OCI-LY7 (cell line): ENCODE measurements around the gene SEMA7A. TPM values are rescaled to one million over a fixed set of nuclear protein-coding genes. Genes with fewer than 3 reads are reported as not detected.

Experiments
- BruUV-seq: library from RNA; stranded (reverse); fragments of 400-500 nt; replicated peaks from 2 replicates; lab custom pipeline; 2021; lab: Mats Ljungman, UMichigan
- CTCF ChIA-PET: fragments of 300-600 bp; sonication (Branson Sonifier 250); formaldehyde crosslinking; loops from one replicate; lab custom pipeline; 2022; ENCODE audit warnings: antibody characterized with exemption; ENCODE audit not compliant: unreplicated experiment; lab: Charles Lee
- POLR2A ChIA-PET: fragments of 300-600 bp; sonication (Branson Sonifier 250); formaldehyde crosslinking; loops from one replicate; lab custom pipeline; 2022; ENCODE audit warnings: antibody characterized with exemption; lab: Charles Lee
- DNase-seq: peaks from one replicate; pipeline ENCODE4 v3.0.0-alpha.2; 2015; ENCODE audit warnings: low spot score
- H2AFZ ChIP-seq: fragments of 200-600 bp; sonication (generic), shearing (Covaris generic); 2 replicates; pipeline ENCODE4 v1.6.1; 2014; ENCODE audit warnings: mild to moderate bottlenecking, antibody characterized with exemption, low read length, moderate library complexity
- H3K27ac ChIP-seq: fragments of 200-600 bp; sonication (generic); 2 replicates; pipeline ENCODE4 v1.5.1; 2014; ENCODE audit warnings: mixed run types, low read depth, mild to moderate bottlenecking, moderate library complexity, low read length, inconsistent platforms; ENCODE audit not compliant: poor library complexity, severe bottlenecking
- H3K36me3 ChIP-seq: fragments of 200-600 bp; sonication (generic); 2 replicates; pipeline ENCODE4 v1.6.1; 2014; ENCODE audit warnings: mild to moderate bottlenecking, antibody characterized with exemption, low read length, moderate library complexity, mixed read lengths; ENCODE audit not compliant: insufficient read depth
- H3K4me1 ChIP-seq: fragments of 200-600 bp; sonication (generic); 2 replicates; pipeline ENCODE4 v1.5.1; 2014; ENCODE audit warnings: mild to moderate bottlenecking, low read length; ENCODE audit not compliant: insufficient read depth, poor library complexity, severe bottlenecking
- H3K4me2 ChIP-seq: fragments of 200-600 bp; sonication (generic); 2 replicates; pipeline ENCODE4 v1.6.1; 2014; ENCODE audit warnings: mild to moderate bottlenecking, low read length
- H3K4me3 ChIP-seq: fragments of 200-600 bp; sonication (generic); 2 replicates; pipeline ENCODE4 v1.5.1; 2014; ENCODE audit warnings: mild to moderate bottlenecking, low read depth, low read length; ENCODE audit not compliant: poor library complexity, severe bottlenecking
- H3K79me2 ChIP-seq: fragments of 200-600 bp; sonication (generic); 2 replicates; pipeline ENCODE4 v1.6.1; 2016; ENCODE audit warnings: low read depth, mild to moderate bottlenecking, low read length, moderate library complexity, mixed read lengths; ENCODE audit not compliant: insufficient read depth
- H3K9me2 ChIP-seq: fragments of 200-600 bp; sonication (generic); 2 replicates; pipeline ENCODE4 v1.6.1; 2016; ENCODE audit warnings: mild to moderate bottlenecking, low read length, mixed read lengths; ENCODE audit not compliant: insufficient read depth
- H3K9me3 ChIP-seq: fragments of 200-600 bp; sonication (generic); 2 replicates; pipeline ENCODE4 v1.6.1; 2014; ENCODE audit warnings: mild to moderate bottlenecking, mixed run types, low read length, mixed read lengths
- H4K20me1 ChIP-seq: fragments of 200-600 bp; sonication (generic); 2 replicates; pipeline ENCODE4 v1.6.1; 2014; ENCODE audit warnings: mild to moderate bottlenecking, antibody characterized with exemption, low read length, moderate library complexity, mixed read lengths; ENCODE audit not compliant: insufficient read depth
- EZH2phosphoT487 ChIP-seq: fragments of 200-600 bp; sonication (generic); IDR thresholded peaks from 2 replicates; pipeline ENCODE4 v1.6.1; 2018; ENCODE audit warnings: low read depth, borderline replicate concordance, mild to moderate bottlenecking, mixed run types, antibody characterized with exemption, low read length, moderate library complexity, mixed read lengths
- intact Hi-C: fragments of 100-400 bp; cut with micrococcal nuclease; formaldehyde crosslinking; loops from one replicate; pipeline ENCODE4 v1.10.0; 2022; ENCODE audit not compliant: unreplicated experiment
- total RNA-seq, 2 experiments: library from RNA; depleted of rRNA in 1 of 2; stranded (reverse); fragments of >200 nt in 1 of 2; shearing (Covaris generic) in 1 of 2; gene quantifications; 2 replicates each; pipeline ENCODE4 v1.2.3, GENCODE V29; 2014 to 2022
- TF ChIP-seq, protein P1 (sequence below): fragments of 200-600 bp; sonication (generic); conservative IDR thresholded peaks from 2 replicates; pipeline ENCODE4 v1.5.1; 2014; ENCODE audit warnings: mild to moderate bottlenecking, antibody characterized with exemption, low read length, moderate library complexity, mixed read lengths

SEMA7A gene
- total RNA-seq, 2 experiments from 2014 or later = 0.06 to 1.0 TPM

DNA sequence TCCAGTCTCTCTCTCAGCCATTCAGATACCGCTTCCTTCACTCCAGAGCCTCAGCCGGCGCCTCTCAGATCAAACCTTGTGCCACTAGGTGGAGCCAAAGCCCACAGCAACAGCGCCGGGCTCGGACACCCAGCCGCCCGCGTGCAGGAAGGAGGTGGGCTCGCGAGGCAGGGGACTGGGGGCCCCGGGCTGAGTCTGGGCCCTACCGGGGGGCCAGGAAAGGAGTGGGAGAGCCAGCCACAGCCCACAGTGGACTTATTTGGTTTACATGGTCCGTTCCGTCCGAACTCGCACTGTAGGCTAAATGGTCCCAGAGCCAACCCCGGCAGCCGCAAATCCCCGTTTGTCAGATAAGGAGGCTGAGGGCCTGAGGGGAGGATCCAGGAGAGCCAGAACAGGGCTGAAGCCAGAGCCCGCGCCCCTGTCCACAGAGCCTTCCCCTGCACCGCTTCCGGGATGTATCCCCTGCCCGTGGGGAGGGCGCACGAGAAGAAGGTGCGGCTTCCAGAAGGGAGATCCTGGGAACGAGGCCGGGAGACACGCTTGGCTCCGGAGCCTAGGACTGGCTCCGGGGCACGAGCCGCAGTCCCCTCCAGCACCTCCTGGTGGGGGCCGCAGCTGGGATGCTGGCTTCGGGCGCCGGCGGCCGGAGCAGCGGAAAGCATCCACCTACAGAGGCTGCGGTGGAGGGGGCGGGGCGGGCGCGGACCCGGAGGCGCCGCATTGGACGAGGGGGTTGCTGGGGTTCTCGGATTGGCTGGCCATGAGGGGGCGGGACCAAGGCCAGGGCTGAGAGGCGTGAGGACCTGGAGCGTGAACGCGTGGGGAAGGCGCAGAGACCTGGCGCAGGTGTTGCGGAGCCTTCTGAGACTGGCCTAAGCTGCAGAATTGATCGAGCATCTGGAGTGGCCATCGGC, 59.8 kb downstream of the SEMA7A start:
- no peaks in the 10 kb centered on the region for H3K9me2 ChIP-seq
- peaks cover 15% of the 10 kb centered on the region for H3K4me1 ChIP-seq
- H2AFZ ChIP-seq = peak overlapping the region; percentile 78
- H3K9me3 ChIP-seq = no peaks in the 10 kb centered on the region
- H3K4me3 ChIP-seq = peak overlapping the region; percentile 71
- no TSS peak for BruUV-seq
- H3K4me2 ChIP-seq = peak overlapping the region; percentile 83
- intact Hi-C loops = loop anchor here (1.0 to 10.0 kb wide), 5 partner anchors 65 to 391 kb away; partner anchors contain the start of gene ARID3B
- no peak for TF ChIP-seq EZH2phosphoT487
- TF ChIP-seq, protein P1, sequence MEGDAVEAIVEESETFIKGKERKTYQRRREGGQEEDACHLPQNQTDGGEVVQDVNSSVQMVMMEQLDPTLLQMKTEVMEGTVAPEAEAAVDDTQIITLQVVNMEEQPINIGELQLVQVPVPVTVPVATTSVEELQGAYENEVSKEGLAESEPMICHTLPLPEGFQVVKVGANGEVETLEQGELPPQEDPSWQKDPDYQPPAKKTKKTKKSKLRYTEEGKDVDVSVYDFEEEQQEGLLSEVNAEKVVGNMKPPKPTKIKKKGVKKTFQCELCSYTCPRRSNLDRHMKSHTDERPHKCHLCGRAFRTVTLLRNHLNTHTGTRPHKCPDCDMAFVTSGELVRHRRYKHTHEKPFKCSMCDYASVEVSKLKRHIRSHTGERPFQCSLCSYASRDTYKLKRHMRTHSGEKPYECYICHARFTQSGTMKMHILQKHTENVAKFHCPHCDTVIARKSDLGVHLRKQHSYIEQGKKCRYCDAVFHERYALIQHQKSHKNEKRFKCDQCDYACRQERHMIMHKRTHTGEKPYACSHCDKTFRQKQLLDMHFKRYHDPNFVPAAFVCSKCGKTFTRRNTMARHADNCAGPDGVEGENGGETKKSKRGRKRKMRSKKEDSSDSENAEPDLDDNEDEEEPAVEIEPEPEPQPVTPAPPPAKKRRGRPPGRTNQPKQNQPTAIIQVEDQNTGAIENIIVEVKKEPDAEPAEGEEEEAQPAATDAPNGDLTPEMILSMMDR = peak; percentile 92
- CTCF ChIA-PET = interaction anchor here (0.6 to 2.1 kb wide), 4 partner anchors 11 to 250 kb away, joined by 3 to 7 read pairs (median 3); no protein-coding TSS in a partner anchor
- H3K36me3 ChIP-seq = no peaks in the 10 kb centered on the region
- no peaks in the 10 kb centered on the region for H4K20me1 ChIP-seq
- peak overlapping the region; percentile 47 for H3K27ac ChIP-seq
- DNase-seq = peak; percentile 92
- H3K79me2 ChIP-seq = no peaks in the 10 kb centered on the region
- POLR2A ChIA-PET = interaction anchor here (0.6 kb wide), 1 partner anchor 397 kb away, joined by 7 read pairs; no protein-coding TSS in a partner anchor

DNA sequence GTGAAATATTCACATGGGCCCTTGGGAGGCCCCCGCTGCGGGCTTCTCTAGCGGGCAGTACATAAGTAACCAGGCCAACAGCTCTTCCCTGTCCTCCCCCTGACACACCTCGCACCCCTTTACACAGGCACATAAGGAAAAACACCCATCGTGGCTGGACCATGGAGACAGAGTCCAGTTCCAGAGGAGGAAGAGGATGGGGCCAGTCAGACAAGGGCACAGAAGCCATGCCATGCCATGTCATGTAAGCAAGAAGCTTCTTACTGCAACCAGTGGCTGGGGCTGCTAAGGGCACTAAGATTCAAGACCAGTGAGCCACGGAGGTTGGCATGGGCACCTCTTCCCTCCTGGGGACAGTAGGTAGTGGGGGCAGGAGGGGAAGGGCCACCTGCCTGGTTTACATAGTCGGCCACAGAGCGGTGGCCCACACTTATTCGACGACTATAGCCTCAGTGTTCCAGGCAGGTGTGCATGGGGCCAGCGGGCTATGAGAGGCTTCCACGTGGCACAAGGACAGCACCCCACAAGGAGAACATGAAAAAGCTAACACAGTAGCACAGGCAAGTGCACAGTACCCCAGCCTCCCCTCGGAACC, 60.6 kb downstream of the SEMA7A start:
- H2AFZ ChIP-seq = peak overlapping the region; percentile 78; the same call in 1 of the 2 replicates

More for the DNA sequence above, 60.6 kb downstream of the SEMA7A start:
- DNase-seq = no peak
- no peaks in the 10 kb centered on the region for H3K79me2 ChIP-seq
- H3K36me3 ChIP-seq = no peaks in the 10 kb centered on the region
- no peaks in the 10 kb centered on the region for H4K20me1 ChIP-seq
- TF ChIP-seq EZH2phosphoT487 = no peak
- TF ChIP-seq, protein P1 = no peak
- ChIA-PET POLR2A (no interaction called here), CTCF (interaction anchor here (0.6 kb wide), 1 partner anchor 150 kb away, joined by 3 read pairs; no protein-coding TSS in a partner anchor)
- H3K4me3 ChIP-seq = peak overlapping the region; percentile 71
- H3K9me3 ChIP-seq = no peaks in the 10 kb centered on the region
- peaks cover 12% of the 10 kb centered on the region for H3K4me1 ChIP-seq
- peak overlapping the region; percentile 83 for H3K4me2 ChIP-seq
- no peaks in the 10 kb centered on the region for H3K9me2 ChIP-seq
- no peak overlapping the region for H3K27ac ChIP-seq
- intact Hi-C loops = loop anchor here (2.0 to 10.0 kb wide), 2 partner anchors 248 to 392 kb away; no protein-coding TSS in a partner anchor
- BruUV-seq = no TSS peak
